ENCODE results near the gene CUL1. TPM values are rescaled to one million over a fixed set of nuclear protein-coding genes. Genes with fewer than 3 reads are reported as not detected.

Gene CUL1
- total and polyA plus RNA-seq, 12 donors: 14.0 to 53.4 (median 43.5) TPM

DNA sequence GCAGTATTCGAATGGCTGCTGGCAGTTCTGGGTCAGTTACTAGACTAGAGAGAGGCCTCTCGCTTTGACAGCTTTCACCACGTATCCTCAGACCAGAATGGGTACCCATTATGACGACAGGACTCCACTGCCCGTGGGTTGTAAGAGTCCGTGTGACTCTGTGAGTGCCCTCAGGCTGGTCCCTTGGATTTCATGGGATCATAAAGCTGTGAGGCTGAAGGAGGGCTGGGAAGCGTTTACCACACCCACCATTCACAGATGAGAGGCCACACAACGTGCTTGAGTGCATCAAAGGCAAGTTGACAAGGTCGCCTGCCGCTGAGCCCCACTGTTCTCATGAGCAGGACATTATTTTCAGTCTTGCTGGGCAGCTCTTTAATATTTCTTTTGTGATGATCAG, 98.1 kb downstream of the CUL1 start:
- Histone ChIP-seq H3K4me3 (no peak overlapping the region), H3K36me3 (peaks cover 4 to 100% (median 83%) of the 10 kb centered on the region in 9 donors), H3K27ac (no peak overlapping the region), H3K9me3 (peaks cover 0 to 9% (median 0%) of the 10 kb centered on the region in 11 donors), H3K27me3 (no peaks in the 10 kb centered on the region), H3K4me1 (no peaks in the 10 kb centered on the region)
- no peak for ATAC-seq
- intact Hi-C loops (cut with DNase I): no loop called here
- DNase-seq: no peak
- 67 to 82% methylated on average over 10 of the region's 10 CpGs for WGBS, 2 donors
- TF ChIP-seq, protein P1, sequence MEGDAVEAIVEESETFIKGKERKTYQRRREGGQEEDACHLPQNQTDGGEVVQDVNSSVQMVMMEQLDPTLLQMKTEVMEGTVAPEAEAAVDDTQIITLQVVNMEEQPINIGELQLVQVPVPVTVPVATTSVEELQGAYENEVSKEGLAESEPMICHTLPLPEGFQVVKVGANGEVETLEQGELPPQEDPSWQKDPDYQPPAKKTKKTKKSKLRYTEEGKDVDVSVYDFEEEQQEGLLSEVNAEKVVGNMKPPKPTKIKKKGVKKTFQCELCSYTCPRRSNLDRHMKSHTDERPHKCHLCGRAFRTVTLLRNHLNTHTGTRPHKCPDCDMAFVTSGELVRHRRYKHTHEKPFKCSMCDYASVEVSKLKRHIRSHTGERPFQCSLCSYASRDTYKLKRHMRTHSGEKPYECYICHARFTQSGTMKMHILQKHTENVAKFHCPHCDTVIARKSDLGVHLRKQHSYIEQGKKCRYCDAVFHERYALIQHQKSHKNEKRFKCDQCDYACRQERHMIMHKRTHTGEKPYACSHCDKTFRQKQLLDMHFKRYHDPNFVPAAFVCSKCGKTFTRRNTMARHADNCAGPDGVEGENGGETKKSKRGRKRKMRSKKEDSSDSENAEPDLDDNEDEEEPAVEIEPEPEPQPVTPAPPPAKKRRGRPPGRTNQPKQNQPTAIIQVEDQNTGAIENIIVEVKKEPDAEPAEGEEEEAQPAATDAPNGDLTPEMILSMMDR (IDR thresholded peaks at IDR 0.05): no peak

DNA sequence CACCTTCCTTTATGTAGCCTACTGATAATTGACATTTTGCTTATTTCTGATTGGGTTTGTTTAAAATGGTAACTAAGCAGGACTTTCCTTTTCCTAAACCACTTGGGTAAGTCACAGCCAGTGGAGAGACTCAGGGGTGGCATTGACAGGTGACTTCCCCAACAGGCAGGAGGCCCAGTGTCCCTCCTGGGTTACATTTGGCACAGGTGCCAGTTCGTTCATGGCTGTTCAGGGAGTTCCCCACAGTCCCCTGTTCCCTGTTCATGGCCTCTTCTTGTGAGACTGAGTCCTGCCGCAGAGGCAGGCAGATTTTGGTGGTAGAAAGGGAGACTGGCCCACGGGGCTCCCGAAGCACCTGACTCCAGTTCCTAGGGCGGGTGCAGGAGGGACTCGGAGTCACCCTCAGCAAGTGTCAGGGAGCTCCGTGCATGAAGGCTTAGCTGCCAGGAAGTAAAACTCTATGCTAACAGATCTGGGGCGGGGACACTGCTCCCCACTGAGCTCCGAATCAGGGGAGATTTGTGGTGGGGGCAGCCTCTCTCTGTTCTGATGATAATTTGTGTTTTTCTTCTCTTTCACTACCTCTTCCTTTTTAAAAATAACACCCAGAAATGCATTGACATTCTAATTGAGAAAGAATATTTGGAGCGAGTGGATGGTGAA, 101.3 kb downstream of the CUL1 start:
- H3K4me1 ChIP-seq: no peaks in the 10 kb centered on the region
- WGBS, 2 donors: 82 to 84% methylated on average over 10 of the region's 10 CpGs
- TF ChIP-seq, protein P1 (IDR thresholded peaks at IDR 0.05): no peak
- H3K27ac ChIP-seq: no peak overlapping the region
- no peak for DNase-seq
- no peaks in the 10 kb centered on the region for H3K9me3 ChIP-seq
- H3K27me3 ChIP-seq: no peaks in the 10 kb centered on the region
- ATAC-seq: no peak
- H3K36me3 ChIP-seq: peaks cover 0 to 98% (median 55%) of the 10 kb centered on the region in 9 donors
- H3K4me3 ChIP-seq: no peak overlapping the region
- intact Hi-C loops (cut with DNase I): no loop called here

DNA sequence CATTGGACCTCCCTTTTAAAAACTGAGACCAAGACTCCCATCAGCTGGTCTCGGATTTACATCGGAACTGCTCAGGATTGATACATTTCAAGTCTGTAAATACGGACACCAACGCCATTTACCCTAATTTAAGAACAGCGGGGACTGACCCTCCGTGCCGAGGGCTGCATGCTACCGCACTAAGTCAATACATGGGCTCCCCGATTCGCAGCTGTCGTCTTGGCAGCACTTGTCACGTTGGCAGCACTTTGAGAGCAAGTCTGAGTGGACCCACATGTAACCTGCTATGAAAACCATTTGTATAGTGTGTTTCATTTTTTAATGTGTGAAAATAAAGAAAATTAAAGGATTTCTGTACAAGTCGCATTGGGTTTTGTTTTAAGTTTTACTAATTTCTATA, 102.0 kb downstream of the CUL1 start:
- DNase-seq (no peak), ATAC-seq (no peak)
- intact Hi-C loops (cut with DNase I): no loop called here
- WGBS, 2 donors: 91 to 92% methylated on average over 13 of the region's 13 CpGs
- Histone ChIP-seq H3K9me3 (no peaks in the 10 kb centered on the region), H3K4me3 (no peak overlapping the region), H3K4me1 (no peaks in the 10 kb centered on the region), H3K36me3 (peaks cover 0 to 98% (median 53%) of the 10 kb centered on the region in 9 donors), H3K27me3 (no peaks in the 10 kb centered on the region), H3K27ac (no peak overlapping the region)
- TF ChIP-seq, protein P1 (IDR thresholded peaks at IDR 0.05): no peak

DNA sequence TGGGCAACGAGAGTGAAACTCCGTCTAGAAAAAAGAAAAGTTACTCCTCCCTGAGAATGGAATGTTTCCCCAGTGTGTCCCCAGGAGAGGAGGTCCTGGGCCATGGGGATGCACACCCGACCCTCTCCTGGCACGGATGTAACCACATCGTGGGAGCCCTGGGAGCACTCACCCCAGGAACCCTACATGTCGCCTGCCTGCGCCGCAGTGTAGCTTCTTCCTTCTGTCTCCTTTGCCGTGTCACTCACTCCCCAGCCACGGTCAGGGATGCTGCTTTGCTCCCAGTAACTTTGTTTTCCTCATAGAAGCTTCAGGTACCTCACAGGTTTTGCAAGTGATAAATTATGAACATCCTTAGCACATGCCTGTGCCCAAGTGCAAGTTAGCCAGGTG, 103.4 kb downstream of the CUL1 start:
- H3K36me3 ChIP-seq: peaks cover 0 to 97% (median 42%) of the 10 kb centered on the region in 9 donors
- 90 to 93% methylated on average over 10 of the region's 10 CpGs for WGBS, 2 donors

More for the DNA sequence above, 103.4 kb downstream of the CUL1 start:
- no peak overlapping the region for H3K4me3 ChIP-seq
- no peak for ATAC-seq
- H3K27me3 ChIP-seq: no peaks in the 10 kb centered on the region
- no peak for DNase-seq
- TF ChIP-seq, protein P1 (IDR thresholded peaks at IDR 0.05): no peak
- H3K27ac ChIP-seq: no peak overlapping the region
- intact Hi-C loops (cut with DNase I): no loop called here
- no peaks in the 10 kb centered on the region for H3K9me3 ChIP-seq
- H3K4me1 ChIP-seq: no peaks in the 10 kb centered on the region
